AG20443 (cell line): ENCODE measurements around the gene ARL4A.
"Not testable (repeated sequence)": the region's sequence is repeated elsewhere in the genome, so short reads cannot be mapped to it uniquely, and the experiment has no call there.

Source experiments
- DNase-seq: peaks from one replicate; pipeline ENCODE4 v3.0.0; 2012; ENCODE audit warnings: low spot score, mixed read lengths

The ARL4A gene, protein sequence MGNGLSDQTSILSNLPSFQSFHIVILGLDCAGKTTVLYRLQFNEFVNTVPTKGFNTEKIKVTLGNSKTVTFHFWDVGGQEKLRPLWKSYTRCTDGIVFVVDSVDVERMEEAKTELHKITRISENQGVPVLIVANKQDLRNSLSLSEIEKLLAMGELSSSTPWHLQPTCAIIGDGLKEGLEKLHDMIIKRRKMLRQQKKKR

DNA sequence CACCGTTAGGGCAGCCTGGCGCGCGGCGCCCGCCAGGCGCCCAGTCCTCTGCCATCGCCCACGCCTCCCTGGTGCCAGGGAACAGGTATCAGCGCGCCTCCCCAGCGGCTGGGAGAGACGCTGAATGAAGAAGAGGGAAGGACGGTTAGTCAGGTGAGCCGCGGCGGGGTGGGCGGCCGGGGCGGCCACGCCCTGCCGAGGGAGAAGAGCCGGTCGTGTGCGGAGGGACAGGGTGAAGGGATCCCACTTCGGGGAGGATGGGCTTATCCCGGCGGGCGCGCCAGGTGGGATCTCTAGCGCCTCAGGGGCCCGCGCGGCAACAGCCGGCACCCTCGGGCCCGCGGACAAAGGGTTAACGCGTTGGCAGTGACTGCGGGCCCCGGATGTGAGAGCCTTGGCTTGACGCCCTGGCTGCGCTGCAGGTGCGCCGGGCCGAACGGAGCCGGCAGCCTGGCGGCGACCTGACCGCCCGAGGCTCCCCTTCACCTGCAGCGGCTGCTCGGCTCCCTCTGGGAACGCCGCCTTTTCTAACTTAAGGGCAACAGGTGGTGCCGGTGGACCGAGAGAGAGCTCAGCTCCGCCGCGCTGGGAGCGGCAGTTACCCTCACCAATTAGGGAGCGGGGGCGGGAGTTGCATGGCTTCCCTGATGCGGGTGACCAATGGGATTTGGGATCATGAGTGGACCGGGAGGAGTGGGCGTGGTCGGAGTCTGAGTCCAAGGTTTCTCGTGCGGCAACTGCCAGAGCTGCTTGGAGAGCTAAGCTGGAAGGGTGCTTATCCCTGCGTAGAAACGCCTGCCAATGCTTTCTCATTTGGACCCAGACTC is at the start of gene ARL4A:
ARL4A (plus strand) TSS at position 743 of the 827 bp plus-strand sequence. CDS start 622 bp downstream, outside the sequence.
- peak; percentile 96 for DNase-seq

DNA sequence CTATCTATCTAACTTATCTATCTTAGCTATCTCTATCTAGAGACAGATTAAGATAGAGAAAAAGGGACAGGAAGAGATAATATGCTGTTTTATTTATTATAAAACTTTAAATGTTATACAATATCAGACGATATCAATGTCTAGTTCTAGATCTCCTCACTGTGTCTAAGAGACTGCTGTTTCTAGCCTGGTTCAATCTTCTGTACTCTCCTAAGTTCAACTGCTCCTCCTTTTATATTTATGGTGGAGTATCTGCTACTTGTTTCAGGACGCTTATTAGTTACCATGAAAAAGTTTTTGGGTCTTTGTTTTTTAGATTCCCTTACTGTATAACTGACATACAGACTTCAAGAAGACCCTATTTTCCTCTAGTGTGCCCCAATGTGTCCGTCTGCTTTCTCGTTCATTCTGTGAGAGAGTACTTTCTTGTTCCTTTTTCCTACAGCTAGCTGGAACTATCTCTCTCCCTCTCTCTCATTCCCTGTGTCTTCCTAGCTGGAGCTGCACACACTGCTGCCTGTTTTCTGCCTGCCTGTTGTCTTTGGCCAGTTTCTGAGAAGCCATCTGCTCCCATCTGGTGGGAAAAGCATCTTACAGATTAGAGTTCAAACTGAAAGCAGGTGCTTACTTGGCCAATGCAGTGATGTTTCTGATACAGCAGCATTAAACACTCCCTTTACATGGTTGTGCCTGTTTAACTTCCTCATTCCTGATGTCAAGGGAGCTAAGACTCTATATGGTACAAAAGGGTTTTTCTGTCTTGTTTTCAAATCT is 49.4 kb upstream of the ARL4A start:
- no peak for DNase-seq

DNA sequence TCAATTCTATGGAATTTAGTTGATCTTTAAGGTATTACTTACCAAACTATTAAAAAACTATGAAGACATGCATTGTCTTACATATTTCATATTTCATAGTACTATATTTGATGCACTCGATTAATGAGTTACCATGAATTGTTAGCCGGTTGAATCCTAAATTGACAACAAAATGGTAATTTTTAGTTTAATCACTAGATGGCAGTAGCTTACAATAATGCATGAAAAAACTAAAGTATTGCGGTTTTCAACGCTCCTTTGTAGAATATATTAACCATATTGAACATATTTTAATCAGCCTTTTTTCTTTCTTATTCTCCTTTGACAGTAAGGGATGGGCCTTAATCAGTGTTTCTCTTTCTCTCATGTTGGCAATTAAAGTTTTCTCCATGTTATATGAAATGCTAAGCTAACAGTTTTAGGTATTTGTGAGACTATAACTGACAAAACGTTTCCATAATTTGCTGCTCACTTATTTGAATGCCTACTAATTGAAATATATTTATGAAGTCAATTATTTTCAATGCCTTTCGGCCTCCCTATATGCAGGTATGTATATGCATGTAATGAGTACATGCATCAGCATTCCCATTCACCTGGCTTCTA is 48.5 kb upstream of the ARL4A start:
- DNase-seq, result peak; percentile 31

DNA sequence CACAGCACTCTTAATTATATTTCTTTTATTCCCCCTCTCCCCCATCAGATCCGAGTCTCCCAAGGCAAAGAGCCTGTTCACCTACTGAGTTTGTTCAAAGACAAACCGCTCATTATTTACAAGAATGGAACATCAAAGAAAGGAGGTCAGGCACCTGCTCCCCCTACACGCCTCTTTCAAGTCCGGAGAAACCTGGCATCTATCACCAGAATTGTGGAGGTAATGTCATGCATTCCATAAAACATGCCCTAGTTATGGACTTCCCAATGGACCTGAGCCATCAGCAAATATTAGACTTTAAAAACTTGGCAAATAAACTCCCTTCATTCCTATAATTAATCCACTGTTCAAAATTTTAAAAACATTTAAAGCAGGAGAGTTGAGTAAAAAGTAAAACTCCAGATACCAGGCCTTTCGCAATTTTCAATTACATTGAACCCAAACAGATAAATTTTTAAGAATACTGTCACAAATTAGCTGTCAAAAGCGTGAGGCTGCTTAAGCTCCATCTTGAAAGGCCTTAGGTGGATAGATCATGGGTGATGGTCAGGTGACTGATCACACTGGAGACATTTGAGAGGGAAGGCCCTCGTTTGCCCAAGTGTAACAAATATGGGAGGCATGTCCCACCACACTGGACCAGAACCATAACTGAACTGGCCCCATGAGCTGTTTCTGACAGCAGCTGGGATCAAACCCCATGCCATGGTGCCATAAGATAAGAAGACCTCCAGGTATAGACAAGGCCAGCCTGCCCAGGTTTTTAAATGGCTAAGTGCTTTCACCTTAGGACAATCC is 46.9 kb upstream of the ARL4A start:
- DNase-seq, result no peak

DNA sequence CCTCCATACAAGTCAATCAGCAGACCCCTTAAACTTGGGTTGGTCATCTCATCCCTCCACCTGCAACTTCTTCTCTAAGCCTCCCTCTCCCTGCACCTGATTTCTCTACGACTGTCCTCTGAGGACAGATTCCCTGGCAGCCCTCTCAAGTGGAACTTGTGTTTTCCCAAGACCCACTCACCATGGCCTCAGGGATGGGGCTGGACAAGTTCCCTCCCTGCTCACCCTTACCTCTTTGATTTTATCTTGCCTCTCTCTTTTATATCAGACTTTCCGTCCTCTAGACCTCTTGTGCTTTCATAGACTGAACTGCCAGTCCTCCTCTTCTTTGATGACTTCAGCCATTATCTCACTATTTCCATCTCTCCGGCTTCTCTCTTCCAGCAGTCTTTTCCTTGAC is 46.2 kb upstream of the ARL4A start:
- no peak for DNase-seq

DNA sequence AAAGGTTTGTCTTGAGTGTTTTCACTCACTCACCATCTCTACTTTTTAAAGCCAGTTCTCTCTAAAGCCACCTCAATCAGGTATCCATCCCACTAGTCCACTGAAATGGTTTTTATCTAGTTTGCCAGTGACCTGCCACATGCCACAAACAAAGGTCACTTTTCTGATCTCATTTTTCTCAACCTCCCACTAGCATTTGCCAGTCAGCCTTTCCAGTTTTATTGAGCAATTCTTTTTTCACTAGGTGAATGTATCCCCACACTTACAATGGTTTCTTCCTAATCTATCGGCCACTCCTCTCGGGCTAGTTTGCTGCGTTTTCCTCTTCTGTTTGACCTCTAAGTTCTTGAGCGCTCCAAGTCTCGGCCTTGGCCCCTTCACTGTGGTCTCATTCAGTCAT is 44.9 kb upstream of the ARL4A start:
- no peak for DNase-seq

DNA sequence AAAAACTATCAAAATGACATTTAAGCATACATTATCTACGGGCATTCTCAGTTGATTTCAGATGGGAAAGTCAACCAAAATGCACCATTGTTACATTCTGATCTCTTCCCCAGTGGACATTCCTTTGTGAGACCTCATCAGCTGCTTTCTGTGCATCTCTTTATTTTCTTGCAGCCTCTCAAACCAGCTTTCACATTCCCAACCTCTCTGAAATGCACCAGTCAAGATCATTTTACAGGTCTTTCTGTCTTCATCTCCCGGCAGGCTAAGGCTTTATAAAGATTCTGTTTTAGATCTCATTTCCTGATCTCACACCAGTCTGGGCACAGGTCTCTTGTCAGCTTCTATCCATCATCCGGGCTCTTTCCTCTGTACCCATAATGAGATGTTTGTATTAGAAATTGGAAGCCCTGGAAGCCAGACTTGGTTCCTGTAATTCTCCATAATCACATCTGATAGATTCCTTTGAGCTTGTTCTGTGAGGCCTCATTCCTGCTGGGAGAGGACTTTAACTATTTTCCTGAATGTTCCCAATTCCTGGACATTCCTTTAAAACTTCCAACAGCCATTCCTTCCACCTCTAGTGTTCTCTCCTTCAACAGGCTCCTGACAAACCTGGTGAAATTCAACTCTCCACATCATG is 44.3 kb upstream of the ARL4A start:
- DNase-seq, result peak; percentile 45

DNA sequence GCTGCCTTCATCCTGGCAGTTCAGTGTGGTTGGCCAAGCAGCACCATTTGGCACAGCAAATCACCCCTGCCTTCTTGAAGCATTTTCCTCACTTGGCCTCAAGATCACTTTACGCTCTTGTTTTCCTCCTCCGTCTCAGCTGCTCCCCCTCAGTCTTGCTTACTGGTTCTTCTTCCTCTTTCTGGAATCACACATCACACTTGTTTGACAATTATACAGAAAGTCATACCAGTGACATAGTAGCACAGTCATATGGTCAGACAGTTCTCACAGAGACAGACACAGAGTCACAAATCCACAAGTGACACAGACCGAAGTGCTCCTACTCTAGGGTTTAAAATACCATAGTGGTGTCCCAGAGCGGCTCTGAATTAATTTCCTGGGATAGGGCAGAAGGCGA is 43.8 kb upstream of the ARL4A start:
- no peak for DNase-seq

DNA sequence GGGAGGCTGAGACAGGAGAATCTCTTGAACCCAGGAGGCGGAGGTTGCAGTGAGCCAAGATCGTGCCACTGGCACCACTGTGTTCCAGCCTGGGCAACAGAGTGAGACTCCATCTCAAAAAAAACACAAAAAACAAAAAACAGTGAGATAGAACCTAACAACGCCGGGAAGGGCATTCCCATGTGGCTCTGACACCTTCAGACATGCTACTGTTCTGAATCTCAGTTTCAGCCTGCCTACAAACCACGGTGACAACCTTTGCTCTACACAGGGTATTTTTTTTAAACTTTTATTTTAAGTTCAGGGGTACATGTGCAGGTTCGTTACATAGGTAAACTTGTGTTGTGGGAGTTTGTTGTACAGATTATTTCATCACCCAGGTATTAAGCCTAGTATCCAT is 42.2 kb upstream of the ARL4A start:
- not testable (repeated sequence) for DNase-seq

DNA sequence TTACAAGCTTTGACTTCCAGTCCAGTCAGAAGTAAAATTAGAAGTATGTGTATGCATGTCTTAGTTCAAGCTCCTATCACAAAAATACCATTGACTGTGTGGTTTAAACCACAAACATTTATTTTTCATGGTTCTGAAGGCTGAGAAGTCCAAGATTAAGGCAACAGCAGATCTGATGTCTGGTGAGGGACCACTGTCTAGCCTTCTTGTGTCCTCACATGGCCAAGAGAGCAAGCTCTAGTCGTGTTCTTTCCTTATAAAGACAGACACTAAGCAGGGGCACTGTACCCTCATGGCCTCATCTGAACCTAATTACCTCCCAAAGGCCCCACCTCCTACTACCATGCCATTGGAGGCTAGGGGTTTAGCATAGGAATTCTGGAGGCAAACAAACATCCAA is 41.3 kb upstream of the ARL4A start:
- no peak for DNase-seq

DNA sequence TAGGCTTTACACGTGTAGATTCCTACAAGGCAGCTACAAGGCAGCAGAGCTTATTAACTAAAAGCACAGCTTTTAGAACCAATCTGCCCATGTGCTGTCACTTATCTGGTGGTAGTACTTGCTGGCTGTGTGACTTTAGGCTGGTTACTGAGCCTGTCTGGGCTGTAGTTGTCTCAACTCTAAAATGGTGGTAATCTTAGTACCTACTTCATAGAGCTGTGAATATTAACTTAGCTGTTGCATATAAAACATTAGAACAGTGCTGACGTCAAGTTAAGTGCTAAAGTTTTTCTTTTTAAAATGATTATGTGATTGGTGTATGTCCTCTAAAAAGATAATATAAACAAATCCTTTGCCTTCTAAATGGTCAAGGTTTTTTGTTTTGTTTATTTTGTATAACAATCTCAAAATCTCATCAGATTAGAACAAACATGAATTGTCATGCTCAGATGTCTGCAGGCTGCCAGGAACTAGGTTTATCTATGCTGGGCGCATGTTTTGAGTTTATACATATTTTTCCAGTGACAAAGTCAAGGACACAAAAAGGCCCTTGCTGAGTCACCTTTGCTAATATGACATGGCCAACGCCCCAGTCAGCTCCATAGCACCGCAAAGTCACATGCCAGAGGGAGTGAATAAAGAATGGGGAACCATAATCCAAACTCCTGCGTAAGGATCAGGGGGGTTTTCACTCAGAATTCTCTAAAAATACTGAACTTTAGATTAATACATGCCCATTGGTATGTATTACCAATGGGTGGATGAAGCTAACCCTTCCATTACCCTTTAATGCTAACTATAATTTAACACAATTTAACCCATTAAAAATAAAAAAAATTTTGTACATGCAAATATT is 39.8 kb upstream of the ARL4A start:
- DNase-seq, result peak; percentile 52

DNA sequence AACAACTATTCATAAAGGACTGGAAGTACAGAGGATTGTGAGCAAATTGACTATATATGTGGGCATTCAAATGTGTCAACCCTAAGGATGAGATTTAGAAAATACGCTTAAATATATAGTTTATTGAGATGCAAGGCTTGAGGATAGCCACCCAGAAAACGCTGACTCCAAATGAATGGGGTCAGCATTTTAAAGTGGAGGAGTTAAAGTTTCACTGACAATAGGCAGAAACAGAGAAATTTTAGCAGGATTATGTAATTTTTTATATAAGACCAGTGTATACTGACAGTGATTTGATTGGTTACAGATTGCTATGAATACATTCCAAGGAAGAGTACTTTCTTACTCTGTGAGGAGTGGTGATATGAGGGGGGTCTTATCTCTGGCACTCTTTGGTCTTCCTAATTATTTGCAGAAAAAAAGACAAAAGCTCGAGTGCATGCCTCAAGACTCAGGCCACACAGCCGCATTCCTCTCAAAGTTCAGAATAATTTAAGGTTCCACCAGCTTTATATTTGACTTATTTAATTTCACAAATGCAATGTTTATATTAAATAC is 38.6 kb upstream of the ARL4A start:
- DNase-seq, result no peak

DNA sequence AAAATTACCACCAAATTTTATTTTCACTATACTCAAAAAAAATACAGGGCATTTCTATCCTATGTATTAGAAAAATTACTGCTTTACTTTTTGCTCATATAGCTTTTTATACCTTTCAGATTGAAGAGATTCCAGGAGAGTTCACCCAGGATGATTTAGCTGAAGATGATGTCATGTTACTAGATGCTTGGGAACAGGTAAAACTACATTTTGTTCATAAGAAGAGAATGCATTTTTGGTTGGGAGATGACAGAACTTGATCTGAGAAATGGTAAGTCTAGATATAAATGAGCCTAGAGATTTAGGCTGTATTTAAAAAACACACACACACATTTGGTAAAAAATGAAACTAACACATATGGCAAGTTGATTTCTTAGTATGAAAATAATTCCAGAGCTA is 38.1 kb upstream of the ARL4A start:
- no peak for DNase-seq

DNA sequence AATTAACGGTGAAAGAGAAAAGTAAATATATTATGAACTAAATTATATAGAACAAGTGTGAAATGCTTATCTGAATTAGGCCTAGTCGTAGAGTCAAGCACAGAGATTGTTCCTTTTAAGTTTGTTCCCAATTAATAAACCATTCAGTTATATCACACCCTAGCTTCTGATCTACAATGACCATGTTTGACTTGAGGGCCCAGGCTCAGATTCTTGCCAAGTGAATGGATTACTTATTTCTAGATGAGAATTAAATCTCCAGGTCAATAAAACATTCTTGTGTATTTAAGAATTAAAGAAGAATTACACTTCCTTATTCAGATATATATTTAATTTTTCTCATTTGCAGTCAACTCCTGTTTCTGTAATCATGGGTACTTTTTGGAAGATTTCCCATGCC is 37.4 kb upstream of the ARL4A start:
- DNase-seq, result no peak

DNA sequence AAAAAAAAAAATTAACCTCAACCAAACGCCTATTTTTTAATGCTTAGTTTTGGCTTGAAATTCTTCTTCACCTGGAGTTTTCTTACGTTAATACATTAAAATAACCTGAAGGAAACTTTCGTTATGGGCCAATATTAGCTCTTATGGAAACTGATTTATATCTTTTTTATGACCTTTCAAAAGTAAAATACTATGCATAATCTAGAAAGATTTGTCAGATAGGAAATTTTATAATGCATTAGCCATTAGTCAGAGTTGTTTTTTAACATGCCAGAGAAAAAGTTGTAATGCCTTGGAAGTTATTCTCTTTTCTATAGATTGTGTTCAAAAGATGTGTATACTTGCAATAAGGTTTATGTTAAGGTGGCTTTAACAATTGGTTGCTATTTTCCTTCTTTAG is 34.3 kb upstream of the ARL4A start:
- DNase-seq, result no peak

DNA sequence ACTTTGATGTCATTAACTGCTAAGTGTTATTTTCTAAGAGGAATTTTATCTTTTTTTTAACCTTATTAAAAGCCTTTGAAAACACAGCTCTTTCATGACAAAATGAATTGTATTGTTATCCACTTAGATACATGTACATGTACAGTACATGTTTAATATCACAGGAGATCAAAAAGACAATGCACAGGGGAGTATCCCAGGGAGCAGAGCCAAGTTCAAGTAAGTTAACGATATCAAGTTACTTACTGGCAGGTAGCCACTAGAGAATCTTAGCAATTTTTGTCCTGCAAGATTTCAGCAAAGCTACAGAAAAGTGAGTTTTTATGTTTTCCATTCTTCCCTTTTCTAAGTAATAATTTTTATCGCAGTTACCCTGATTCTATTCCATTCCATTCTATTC is 33.9 kb upstream of the ARL4A start:
- DNase-seq, result no peak

DNA sequence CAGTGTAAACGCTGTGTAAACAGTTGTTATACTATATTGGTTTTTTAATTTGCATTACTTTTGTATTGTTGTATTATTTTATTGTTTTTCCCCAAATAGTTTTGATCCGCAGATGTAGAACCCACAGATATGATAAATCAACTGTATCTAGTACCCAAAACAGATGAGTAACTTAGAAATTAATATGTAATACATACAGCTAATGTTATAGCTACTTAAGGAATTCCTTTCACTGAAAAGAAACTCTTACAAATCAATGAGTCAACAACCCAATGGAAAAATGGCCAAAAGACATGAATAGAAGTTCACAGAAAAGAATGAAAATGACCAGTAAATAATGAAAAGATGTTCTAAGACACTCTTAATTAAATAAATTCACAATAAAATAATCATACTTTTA is 32.3 kb upstream of the ARL4A start:
- no peak for DNase-seq

DNA sequence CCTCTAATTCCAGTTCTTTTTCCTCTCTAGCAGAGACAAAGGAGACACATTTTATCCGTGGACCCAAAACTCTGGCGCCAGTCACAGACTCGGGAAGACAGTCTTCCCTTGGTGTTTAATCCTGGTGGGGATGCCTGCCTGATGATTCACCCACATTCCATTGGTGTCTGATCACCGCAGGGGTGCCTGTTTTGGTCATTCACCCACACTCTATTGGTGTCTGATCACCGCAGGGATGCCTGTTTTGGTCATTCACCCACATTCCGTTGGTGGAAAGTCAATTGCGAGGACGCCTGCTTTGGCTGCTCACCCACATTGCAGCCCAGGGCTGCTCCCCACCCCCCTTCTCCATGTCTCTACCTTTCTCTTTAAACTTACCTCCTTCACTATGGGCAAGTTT is 27.0 kb upstream of the ARL4A start:
- peak; percentile 33 for DNase-seq

DNA sequence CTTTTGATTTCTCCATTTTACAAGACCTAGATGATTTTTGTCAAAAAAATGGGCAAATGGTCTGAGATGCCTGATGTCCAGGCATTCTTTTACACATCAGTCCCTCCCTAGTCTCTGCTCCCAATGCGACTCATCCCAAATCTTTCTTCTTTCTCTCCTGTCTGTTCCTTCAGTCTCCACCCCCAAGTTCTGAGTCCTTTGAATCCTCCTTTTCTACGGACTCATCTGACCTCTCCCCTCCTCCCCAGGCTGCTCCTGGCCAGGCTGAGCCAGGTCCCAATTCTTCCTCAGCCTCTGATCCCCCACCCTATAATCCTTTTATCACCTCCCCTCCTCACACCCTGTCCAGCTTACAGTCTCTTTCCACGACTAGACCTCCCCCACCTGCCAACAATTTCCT is 26.4 kb upstream of the ARL4A start:
- not testable (repeated sequence) for DNase-seq

DNA sequence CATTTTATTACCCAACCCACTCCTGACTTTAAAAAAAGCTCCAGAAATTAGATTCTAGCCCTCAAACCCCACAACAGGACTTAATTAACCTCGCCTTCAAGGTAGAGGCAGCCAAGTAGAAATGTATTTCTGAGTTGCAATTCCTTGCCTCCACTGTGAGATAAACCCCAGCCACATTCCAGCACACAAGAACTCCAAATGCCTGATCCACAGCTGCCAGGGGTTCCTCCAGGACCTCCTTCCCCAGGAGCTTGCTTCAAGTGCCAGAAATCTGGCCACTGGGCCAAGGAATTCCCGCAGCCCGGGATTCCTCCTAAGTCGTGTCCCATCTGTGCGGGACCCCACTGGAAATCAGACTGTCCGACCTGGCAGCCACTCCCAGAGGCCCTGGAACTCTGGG is 25.9 kb upstream of the ARL4A start:
- no peak for DNase-seq
